Activated CD4-positive, CD25-positive, alpha-beta regulatory T cell treated with anti-CD3 and anti-CD28 coated beads, Interleukin-2, amount 50 U/mL, for 24 hours (primary cell): ENCODE data around the gene GRB10.
A peak's percentile ranks its signal among the peaks of the same experiment; 100 is the strongest.
"Not testable (repeated sequence)": the region's sequence is repeated elsewhere in the genome, so short reads cannot be mapped to it uniquely, and the experiment has no call there.

Source experiments
- ATAC-seq, 2 donors: fragments of 150-1000 bp; cut with Tn5 transposase; one replicate each; pipeline ENCODE4 v1.10.0; 2021; ENCODE audit warnings: mild to moderate bottlenecking in 1 of 2, moderate library complexity in 1 of 2

Gene GRB10

DNA sequence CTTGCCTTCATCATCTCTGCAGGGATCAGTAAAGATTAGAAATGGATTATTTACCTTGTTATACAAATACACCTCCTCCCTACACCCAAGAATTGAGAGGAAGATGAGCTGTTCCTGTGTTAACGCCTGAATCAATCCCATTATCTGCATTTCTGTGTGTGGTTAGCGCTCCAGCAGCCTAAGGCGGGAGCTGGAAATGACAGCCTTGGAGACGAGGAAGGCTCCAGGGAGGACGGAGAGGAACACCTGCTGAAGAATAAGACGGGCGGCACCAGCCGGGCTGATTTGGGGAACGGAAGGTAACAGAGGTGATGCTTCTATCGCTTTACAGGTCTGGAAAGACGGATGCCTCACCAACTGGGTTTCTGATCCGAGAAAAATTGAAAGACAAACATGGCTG, 183.3 kb downstream of the GRB10 start:
- no peak for ATAC-seq

DNA sequence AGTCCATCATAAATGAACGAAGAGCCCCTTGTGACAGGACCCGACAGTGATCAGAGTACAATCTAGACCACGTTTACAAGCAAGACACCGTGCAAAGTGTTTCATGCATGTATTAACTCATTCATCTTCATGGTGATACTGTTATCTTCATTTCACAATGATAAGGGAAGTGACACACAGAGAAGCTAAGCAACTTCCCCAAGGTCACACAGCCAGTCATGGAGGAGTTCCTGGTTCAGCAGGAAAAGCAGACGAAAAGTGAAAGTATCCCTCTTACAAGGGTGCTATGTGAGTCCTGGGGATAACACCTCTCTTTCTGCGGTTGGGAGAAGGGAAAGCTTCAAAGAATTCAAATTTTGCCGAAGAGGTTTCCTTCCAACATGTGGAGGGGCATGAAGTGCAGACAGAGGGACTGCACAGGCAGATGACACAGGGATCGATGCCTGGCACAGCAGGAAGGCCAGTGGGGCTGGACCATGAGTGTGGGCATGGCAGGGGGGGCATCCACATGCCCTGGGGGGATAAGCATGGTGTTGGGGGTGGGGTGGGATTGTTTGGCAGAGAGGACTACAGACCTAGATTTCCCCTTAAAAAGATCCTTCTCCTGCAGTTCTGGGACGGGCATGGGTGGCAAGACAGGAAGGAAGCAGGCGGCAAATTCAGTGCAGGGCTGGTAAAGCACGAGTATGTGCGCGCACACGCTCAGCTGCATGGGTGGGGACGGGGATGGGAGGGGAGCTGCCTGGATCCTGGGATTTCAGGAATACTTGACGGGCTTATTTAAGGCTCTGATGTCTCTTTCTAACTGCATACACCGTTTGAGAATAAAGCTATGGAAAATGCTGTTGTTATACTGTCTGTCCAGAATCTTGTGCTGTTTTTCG, 184.0 kb downstream of the GRB10 start:
- no peak for ATAC-seq

DNA sequence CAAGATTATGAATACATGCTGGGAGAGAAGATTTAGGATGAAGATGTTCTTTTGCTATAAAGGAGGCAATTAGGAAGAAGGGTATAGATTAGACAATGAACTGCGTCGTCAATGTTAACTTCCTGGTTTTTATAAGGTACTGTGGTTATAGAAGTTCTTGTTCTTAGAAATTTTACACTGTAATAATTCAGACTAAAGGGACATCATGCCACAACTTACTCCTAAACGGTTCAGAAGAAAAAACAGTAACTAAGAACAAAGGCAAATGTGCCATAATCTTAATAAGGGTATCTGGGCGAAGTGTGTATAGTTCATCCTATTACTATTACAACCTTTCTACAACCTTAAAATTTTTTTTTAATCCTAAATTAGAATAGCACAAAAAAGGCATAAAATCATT, 186.2 kb downstream of the GRB10 start:
- ATAC-seq, result no peak

DNA sequence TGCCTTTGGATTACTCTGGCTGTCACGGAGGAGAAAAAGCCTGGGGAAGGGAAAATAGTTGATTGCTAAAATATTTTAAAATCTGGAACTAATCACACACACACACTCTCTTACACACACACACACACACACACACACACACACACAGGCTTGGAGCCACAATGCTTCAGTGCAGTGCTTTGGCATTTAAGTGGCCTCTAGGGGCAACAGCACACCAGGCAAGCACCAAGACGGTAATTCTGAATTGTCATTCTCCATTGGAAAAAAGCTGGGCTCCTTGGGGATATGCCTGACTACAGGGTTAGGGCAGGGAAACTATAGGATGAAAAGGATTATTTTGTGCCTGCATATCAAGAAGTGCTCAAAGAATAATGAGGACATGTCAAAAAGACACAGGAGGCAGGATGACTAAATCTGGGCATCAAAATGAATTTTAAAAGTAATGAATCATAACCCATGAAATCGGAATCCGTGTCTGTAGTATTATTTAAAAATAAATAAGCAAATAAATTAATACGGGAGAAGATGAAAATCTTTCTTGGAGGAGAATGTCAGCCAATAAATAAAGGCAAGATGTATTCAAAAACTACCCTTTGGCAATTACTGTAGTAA, 187.1 kb downstream of the GRB10 start:
- peak; percentile 29 to 44 for ATAC-seq

DNA sequence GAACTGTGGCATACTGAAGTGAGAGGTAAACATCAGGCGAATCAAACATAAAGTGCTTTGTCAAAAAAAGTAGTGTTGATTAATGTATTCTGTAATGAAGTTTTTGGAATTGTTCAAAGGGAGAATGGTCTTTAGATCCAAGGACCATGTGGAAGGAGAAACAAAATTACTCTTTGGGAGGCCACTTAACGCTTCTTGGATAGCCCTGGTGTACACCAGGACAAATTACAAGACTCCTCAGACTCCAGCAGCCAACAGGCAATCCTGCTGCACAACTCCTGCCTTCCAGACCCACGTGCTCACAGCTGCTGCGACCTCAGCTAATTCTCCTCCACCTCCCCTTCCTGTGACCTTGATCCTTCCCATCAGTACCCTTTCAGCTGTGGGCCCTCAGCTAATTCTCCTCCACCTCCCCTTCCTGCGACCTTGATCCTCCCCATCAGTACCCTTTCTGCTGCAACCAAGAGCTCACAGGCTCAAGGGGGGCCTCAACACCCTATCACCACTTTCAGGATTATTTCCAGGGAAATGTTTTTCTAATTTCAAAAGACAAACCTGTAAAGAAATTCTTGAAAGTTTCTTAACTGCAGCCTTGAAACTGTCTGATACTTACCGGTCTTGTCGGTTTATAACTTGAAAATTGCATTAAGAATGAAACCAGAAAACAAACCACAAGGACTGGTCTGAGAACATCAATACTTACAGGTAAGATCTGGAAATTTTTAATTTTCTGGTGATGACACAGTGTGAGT, 187.8 kb downstream of the GRB10 start:
- peak; percentile 51 to 80 for ATAC-seq

DNA sequence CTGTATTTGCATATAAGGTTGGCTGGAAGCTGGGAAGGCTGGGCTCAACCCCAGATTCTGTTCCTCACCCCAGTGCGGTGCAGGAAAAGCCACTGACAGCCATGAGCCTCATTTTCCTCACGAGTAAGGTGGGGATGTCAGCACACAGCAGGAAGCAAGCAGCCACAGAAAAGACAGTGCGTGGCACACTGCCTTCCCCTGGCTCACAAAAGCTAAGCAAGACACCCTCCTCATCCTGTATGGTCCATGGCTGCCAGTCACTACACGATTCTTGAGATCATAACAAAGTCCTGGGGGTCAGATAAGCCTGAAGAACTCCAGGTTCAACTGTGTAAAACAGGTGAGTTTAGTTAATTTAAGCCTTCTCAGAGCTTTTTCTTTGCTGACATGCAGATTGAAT, 188.6 kb downstream of the GRB10 start:
- ATAC-seq, result no peak

DNA sequence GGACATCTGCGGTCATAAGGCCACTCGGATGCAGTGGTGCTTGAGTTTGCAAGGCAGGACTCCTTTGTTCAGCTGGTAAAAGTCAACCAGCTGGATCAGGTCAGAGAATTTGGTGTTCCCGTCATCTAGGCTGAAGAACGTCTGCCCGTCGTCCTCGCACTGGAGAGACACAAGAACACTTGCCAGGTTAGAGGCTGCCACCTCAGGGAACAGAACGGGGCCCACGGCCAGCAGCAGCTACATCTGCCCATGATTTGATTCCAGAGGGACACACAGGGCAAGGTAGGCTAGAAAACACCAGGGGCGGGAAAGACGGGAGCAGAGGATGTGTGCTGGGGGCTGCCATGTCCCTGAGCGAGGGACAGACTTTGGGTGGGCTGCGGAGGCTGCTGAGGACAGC, 189.8 kb downstream of the GRB10 start:
- ATAC-seq, result no peak

DNA sequence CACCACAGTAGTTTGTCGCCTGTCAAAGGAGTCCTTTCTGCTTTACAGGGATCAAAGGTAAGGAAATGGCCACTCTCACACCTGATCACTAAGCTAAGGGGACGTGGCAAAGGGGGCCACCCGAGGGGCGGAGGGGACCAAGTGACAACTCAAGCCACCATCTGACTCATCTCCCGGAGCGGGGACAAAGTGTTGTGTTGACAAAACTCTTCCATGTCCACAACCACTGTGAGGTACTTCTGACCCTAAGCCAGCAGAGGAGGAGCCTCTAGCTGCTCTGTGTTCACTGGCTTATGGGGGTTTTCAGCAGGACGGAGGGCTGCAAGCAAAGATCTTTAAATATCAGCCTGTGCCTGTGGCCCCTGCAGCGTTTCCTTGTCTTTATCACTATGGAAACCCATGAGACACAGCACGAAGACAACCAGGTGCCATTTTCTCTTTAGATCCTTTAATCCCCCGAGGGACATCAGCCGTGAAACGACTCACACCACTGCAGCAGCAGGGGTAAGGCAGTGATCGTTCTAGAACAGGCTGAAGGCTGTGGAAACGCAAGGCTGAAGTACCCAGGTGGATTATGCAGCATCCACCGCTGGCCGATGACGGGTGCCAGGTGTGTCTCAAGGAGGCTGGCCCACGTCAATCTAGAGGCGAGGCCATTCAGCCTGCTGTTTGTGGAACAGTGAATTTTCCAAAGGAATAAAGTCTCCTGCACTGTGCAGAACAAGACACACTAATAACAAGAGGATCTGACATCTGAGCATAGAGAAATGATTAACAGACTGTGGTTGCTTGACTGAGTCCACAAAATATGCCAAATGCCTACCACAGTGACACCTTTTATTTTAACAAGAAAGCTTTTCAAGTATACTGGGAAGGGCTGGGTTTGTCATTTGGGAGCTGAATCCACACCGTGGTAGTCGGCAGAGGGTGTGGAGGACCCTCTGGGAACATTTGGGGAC, 190.9 kb downstream of the GRB10 start:
- no peak for ATAC-seq

DNA sequence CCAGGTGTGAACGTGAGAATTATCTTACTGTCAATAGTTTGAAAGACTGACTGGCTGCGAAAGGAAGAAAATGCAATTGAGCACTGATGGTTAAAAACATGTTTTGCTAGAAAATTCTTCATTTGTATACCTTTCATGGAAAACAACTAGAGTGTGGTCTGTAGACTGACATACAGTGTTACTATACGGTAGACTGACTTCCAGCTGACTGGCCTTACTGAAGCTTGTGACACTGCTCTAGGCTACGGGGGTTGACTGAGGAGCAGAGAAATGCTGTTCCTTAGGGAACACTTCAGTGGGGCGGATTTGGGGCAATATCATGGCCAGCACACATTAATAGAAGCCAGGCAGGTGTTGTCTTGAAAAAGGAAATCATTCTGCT, 191.6 kb downstream of the GRB10 start:
- ATAC-seq, result no peak

DNA sequence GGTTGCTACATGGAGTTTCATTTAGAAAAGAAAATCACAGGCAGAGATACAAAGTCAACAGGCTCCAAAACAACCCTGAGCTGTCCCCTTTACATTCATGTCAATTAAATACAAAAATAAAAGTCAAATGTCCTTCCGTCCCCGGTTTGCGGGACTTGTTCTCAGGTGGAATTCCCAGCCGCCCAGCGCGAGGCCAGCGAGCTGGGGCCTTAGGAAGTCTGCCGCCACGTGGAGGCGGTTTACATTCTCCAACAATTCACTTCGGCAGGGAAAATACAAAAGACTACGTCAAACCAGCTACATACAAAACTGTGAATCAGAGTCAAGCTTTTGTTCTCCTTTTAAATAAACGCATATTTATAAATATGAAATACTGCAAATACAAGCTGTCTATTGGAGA, 192.2 kb downstream of the GRB10 start:
- no peak for ATAC-seq

DNA sequence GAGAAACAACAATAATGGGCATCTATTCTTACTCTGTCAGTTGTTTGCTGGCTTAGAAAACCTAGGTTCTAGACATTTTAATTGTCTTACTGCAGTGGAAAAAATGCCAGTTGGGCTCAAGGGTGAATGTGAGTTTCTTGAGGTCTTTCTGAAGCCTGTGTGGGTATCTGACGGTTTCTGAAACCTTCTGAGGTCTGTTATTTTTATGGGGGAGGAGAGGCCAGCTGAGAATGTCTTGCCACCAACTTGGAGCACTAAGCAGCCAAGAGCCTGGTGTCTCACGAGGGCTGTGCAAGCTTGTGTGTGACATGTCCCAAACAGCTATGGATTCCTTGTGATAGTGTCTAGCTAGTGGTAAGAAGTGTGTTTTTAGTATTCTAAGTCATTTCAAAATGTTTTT, 193.3 kb downstream of the GRB10 start:
- no peak for ATAC-seq

DNA sequence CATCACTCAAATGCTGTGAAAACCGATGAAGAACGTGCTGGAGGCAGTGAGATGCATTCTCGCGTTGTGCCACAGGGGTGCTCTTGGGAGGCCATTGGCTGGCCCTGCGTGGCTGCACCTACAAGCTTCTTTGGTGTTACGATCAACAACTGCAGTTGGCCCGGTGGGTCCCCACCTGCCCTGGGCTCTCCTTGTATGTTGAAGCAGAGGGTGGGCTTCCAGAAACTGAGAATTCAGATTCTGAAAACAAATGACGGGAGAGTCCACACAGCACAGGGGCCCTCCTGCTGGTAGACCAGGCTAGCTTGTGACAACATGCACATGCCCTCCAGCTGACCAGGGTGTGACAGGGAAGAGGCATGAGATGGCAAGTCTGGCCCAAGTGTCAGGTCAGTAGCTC, 193.8 kb downstream of the GRB10 start:
- no peak for ATAC-seq

DNA sequence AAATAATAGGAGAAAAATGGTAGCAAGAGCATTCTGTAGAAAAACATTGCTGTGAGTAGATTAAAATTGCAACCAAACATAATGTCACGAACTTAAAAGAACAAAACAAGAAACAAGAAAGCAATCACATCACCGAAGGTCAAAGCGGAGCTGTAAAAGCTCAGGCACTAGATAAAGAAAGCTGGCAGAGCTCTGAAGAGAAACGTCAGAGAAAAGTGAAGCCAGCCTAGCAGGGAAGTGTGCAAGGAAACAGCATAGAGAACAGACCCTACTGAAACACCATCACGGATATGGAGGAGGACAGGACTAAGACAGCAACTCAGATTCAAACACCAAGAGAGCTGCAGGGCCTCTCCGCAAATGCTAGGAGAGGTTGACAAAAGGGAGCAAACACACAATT, 195.0 kb downstream of the GRB10 start:
- ATAC-seq, result no peak

DNA sequence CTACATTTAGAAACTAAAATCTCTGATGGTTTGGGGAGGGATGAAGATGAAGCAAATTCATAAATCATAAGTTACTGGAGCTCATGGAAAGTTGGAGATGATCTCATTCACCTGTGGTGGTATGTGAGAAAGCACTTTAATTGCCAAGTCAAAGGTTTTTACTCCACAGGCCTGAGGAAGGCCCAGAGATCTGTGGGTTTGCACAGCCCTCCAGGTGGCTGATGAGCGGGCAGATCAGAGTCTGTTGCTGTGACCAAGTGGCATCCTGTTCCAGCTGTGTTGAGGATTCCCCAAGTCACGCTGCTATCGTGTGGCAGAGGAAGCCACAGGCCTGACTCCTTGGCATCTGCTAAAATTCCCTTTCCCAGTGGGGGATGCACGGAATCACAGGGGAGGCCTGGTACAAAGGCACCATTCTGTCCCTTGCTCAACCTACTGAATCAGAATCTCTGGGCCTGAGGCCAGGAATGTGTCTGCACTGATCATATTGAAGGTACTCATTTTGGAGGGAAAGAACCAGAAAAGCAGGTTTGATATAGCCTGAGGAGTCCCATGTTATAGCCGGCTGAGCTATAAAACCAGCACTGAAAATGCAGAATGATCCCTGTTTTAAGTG, 197.8 kb downstream of the GRB10 start:
- ATAC-seq, result no peak

DNA sequence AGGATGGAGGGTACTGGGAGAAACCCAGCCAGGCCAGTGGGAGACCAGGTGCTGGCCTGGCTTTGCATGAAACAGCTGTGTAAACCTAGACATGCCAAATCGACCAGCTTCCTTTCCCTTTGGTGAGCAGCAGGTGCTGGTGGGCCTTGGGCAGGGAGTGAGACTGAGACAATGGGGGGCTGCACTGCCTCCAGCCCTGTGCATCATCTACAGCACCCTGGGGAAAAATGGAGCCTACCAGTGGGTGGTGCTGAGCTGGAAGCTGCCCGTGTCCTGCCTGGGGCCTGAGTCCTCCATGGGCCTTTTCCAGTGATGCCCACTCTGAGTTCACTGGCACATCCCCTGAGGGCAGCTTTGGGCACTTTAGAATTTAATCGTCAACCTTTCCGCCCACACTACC, 198.3 kb downstream of the GRB10 start:
- no peak for ATAC-seq

DNA sequence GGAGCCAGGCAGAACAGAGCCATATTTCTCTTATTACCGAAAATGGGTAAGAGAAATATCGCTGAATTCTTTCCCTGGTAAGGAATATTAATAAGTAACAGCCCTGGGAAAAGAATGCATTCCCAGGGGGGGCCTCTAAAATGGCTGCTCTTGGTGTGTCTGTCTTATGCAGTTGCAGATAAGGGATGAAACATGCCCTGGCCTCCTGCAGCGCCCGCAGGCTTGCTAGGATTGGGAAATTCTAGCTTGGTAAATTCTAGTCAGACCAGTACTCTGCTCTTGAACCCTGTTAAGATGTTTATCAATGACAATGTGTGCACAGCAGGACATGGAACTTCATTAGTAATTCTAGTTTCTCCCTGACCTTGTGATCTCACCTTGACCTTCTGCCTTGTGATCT, 199.4 kb downstream of the GRB10 start:
- ATAC-seq, result not testable (repeated sequence)

DNA sequence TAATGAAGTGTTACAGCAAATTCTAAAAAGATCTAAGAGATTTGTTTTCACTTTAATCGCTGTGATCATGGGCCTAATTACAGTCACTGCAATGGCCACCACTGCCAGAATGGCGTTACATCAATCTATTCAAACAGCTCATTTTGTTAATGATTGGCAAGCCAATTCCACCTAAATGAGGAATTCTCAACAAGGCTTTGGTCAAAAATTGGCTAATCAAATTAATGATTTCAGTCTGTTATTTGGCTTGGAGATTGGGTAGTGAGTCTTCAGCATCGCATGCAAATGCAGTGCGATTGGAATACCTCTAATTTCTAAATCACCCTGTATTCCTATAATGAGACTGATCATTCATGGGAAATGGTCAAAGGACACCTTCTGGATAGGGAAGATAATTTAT, 200.4 kb downstream of the GRB10 start:
- ATAC-seq, result not testable (repeated sequence)

DNA sequence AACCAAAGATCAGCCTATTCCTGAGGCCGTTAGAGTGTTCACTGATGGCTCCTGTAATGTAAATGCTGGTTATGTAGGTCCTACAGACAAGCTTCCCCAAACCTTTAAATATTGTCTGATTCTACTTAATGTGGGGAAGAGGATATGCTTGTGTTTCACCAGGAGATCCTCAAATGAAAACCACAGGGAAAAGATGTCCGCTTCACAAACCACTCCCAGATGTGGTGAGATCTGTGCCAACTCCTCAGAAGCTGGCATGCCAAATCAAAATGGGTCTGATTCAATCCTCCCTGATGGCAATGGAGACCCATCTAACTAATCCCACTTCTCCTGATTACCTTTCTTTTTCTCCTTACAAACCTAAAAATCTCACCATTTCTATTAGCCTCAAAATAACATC, 202.0 kb downstream of the GRB10 start:
- not testable (repeated sequence) for ATAC-seq

DNA sequence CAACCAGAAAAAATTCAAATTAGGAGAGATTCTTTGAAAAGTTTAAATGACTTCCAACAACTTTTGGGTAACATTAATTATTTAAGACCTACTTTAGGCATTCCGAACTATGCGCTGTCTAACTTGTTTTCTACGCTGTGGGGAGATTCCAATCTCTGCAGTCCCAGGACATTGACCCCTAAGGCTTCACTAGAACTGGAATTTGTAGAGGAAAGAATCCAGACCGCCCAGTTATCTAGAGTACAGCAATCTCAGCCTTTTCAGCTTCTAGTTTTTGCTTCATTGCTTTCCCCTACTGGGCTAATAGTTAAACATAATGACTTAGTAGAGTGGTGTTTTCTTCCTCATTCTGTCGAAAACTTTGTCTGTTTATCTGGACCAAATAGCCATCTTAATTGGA, 202.6 kb downstream of the GRB10 start:
- ATAC-seq, result no peak

DNA sequence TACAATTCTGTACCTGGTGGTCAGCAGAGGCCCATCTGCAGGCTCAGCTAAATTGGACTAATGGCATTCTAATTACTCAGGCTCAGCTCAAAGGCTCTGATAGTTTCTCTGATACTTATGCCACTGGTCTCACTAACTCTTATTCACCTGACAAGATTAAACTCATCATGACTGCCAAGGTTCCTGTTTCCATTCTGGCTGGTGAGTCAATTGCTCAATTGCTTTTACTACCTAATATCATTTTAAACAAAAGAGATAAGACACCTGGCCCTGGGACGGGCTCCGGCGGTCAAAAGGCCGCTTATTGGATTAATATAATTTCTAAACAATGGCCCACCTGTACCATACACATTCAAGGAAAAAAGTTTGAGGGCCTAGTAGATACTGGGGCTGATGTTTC, 204.6 kb downstream of the GRB10 start:
- not testable (repeated sequence) for ATAC-seq

DNA sequence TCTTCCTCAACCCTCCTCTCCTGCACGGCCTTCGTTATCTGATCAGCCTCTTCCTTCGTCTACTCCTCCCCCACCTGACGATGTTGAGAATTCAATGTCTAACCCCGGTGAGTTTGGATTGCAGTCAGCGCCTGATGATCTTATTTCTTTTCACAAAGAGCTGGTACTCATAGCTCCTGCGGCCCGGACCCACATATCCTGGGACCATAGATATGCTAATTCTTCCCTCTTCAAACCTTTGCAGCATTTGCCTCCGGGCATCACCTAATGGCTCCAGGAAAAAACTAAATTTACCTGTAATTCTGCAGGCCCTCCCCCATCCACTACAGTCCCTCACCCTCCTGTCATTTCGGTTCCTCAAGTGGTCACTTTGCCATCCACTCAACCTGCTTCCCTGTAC, 205.1 kb downstream of the GRB10 start:
- ATAC-seq, result no peak

DNA sequence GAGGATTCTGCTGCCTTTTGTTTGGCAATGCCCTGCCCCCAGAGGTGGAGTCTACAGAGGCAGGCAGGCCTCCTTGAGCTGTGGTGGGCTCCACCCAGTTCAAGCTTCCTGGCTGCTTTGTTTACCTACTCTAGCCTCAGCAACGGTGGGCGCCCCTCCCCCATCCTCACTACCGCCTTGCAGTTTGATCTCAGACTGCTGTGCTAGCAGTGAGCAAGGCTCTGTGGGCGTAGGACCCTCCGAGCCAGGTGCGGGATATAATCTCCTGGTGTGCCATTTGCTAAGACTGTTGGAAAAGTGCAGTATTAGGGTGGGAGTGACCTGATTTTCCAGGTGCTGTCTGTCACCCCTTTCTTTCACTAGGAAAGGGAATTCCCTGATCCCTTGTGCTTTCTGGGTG, 206.3 kb downstream of the GRB10 start:
- not testable (repeated sequence) for ATAC-seq
